OCI-LY3 (cell line): Measurements from ENCODE around the gene ZDHHC24.
"Not testable (repeated sequence)": the region's sequence is repeated elsewhere in the genome, so short reads cannot be mapped to it uniquely, and the experiment has no call there.

Source experiments
- H2AFZ ChIP-seq: fragments of 200-600, 300-600 bp; shearing (Covaris generic); 2 replicates; pipeline ENCODE4 v1.6.0; 2014; ENCODE audit warnings: antibody characterized with exemption, low read depth, low read length
- H3K27ac ChIP-seq: fragments of 200-600, 300-600 bp; sonication (generic); 2 replicates; pipeline ENCODE4 v1.5.1; 2014; ENCODE audit warnings: mild to moderate bottlenecking, low read length, moderate library complexity, mixed read lengths
- H3K27me3 ChIP-seq: fragments of 200-600, 300-600 bp; sonication (generic); 2 replicates; pipeline ENCODE4 v1.6.1; 2014; ENCODE audit warnings: low read depth, low read length, mixed read lengths
- H3K36me3 ChIP-seq: fragments of 200-600, 300-600 bp; sonication (generic); replicated peaks from 2 replicates; pipeline ENCODE3; 2014; ENCODE audit warnings: low read depth, low read length, mixed read lengths
- H3K4me1 ChIP-seq: fragments of 300-600, 200-600 bp; sonication (generic); 2 replicates; pipeline ENCODE4 v1.6.1; 2014; ENCODE audit warnings: low read length, mixed read lengths
- H3K4me2 ChIP-seq: fragments of 200-600, 300-600 bp; sonication (generic); 2 replicates; pipeline ENCODE4 v1.6.1; 2014; ENCODE audit warnings: low read length, mixed read lengths
- H3K4me3 ChIP-seq: fragments of 300-600, 200-600 bp; sonication (generic); 2 replicates; pipeline ENCODE4 v1.5.1; 2014; ENCODE audit warnings: antibody characterized with exemption, mild to moderate bottlenecking, low read length, moderate library complexity
- H3K79me2 ChIP-seq: fragments of 300-600, 200-600 bp; shearing (Covaris generic); 2 replicates; pipeline ENCODE4 v1.6.1; 2014; ENCODE audit warnings: mild to moderate bottlenecking, low read length, mixed read lengths
- H3K9ac ChIP-seq: fragments of 300-600, 200-600 bp; shearing (Covaris generic); 2 replicates; pipeline ENCODE4 v1.6.0; 2014; ENCODE audit warnings: mild to moderate bottlenecking, low read length, moderate library complexity
- H3K9me3 ChIP-seq: fragments of 200-600, 300-600 bp; shearing (Covaris generic); 2 replicates; pipeline ENCODE4 v1.6.1; 2014; ENCODE audit warnings: low read length, mixed read lengths; ENCODE audit not compliant: insufficient read depth
- H4K20me1 ChIP-seq: fragments of 200-600, 300-600 bp; sonication (generic); 2 replicates; pipeline ENCODE4 v1.6.1; 2016; ENCODE audit warnings: low read length, mixed read lengths; ENCODE audit not compliant: insufficient read depth
- CTCF ChIP-seq: fragments of 200-600, 300-600 bp; sonication (generic); IDR thresholded peaks from 2 replicates; pipeline ENCODE4 v1.5.1; 2014; ENCODE audit warnings: antibody characterized with exemption, low read length, low read depth
- EZH2phosphoT487 ChIP-seq: fragments of 200-600 bp; shearing (Covaris generic); IDR thresholded peaks from 2 replicates; pipeline ENCODE4 v1.6.1; 2018; ENCODE audit warnings: antibody characterized with exemption, mixed run types, low read depth

ZDHHC24 gene

GRCh38 chr11:66543263-66544107 is 2.4 kb downstream of the ZDHHC24 start:
- TF ChIP-seq CTCF (peak; percentile 80), EZH2phosphoT487 (no peak)
- H3K27me3 ChIP-seq: 0 out of 2 replicates have a peak, but pooled peaks cover 2% of the 10 kb centered on the region
- no peak overlapping the region for H2AFZ ChIP-seq
- H3K27ac ChIP-seq: peak overlapping the region; percentile 25
- no peaks in the 10 kb centered on the region for H3K9me3 ChIP-seq
- H3K4me2 ChIP-seq: peak overlapping the region; percentile 96
- H3K79me2 ChIP-seq: no peaks in the 10 kb centered on the region; the same call in 1 of the 2 replicates
- H3K4me1 ChIP-seq: peaks cover 22% of the 10 kb centered on the region
- H4K20me1 ChIP-seq: no peaks in the 10 kb centered on the region
- peak overlapping the region; percentile 84 for H3K9ac ChIP-seq
- H3K4me3 ChIP-seq: peak overlapping the region; percentile 82
- H3K36me3 ChIP-seq: peaks cover 13% of the 10 kb centered on the region

GRCh38 chr11:66542362-66542761 is 3.5 kb downstream of the ZDHHC24 start:
- Histone ChIP-seq H3K4me1 (peaks cover 20% of the 10 kb centered on the region), H3K4me3 (no peak overlapping the region), H3K79me2 (no peaks in the 10 kb centered on the region; the same call in 1 of the 2 replicates), H3K9me3 (no peaks in the 10 kb centered on the region), H3K4me2 (no peak overlapping the region), H4K20me1 (no peaks in the 10 kb centered on the region), H2AFZ (no peak overlapping the region), H3K27me3 (no peaks in the 10 kb centered on the region), H3K27ac (no peak overlapping the region), H3K36me3 (peaks cover 13% of the 10 kb centered on the region), H3K9ac (no peak overlapping the region)
- TF ChIP-seq CTCF (no peak), EZH2phosphoT487 (no peak)

- no peaks in the 10 kb centered on the region for H4K20me1 ChIP-seq
- TF ChIP-seq CTCF (no peak), EZH2phosphoT487 (no peak)
- no peak overlapping the region for H3K9ac ChIP-seq
Observed at GRCh38 chr11:66541892-66542291, 4.0 kb downstream of the ZDHHC24 start.

GRCh38 chr11:66540598-66540997 is 5.2 kb downstream of the ZDHHC24 start:
- peaks cover 26% of the 10 kb centered on the region for H3K36me3 ChIP-seq
- H2AFZ ChIP-seq: not testable (repeated sequence)

More at GRCh38 chr11:66541892-66542291, 4.0 kb downstream of the ZDHHC24 start:
- Histone ChIP-seq H3K79me2 (no peaks in the 10 kb centered on the region; the same call in 1 of the 2 replicates), H3K27ac (no peak overlapping the region), H3K9me3 (no peaks in the 10 kb centered on the region), H3K27me3 (no peaks in the 10 kb centered on the region), H3K4me3 (no peak overlapping the region), H2AFZ (no peak overlapping the region), H3K4me1 (peaks cover 15% of the 10 kb centered on the region), H3K4me2 (no peak overlapping the region), H3K36me3 (peaks cover 18% of the 10 kb centered on the region)

More at GRCh38 chr11:66540598-66540997, 5.2 kb downstream of the ZDHHC24 start:
- not testable (repeated sequence) for H3K4me2 ChIP-seq, H4K20me1 ChIP-seq, H3K79me2 ChIP-seq, H3K27ac ChIP-seq, H3K9ac ChIP-seq, H3K4me3 ChIP-seq, H3K9me3 ChIP-seq, H3K27me3 ChIP-seq
- peaks cover 14% of the 10 kb centered on the region for H3K4me1 ChIP-seq
